A673 (cell line): ENCODE results near the gene CPNE5. TPM values are rescaled to one million over a fixed set of nuclear protein-coding genes. Genes with fewer than 3 reads are reported as not detected.

Experiments used
- BruUV-seq: library from RNA; stranded (reverse); fragments of 400-500 nt; replicated peaks from 2 replicates; lab custom pipeline; 2021; lab: Mats Ljungman, UMichigan
- CTCF ChIA-PET: fragments of 300-600 bp; sonication (Branson Sonifier 250); formaldehyde crosslinking; loops from one replicate; lab custom pipeline; 2022; ENCODE audit warnings: antibody characterized with exemption; lab: Charles Lee
- POLR2A ChIA-PET: fragments of 300-600 bp; sonication (Branson Sonifier 250); formaldehyde crosslinking; loops from one replicate; lab custom pipeline; 2022; ENCODE audit warnings: antibody characterized with exemption; ENCODE audit not compliant: low non-redundant PET; lab: Charles Lee
- DNase-seq: peaks from one replicate; pipeline ENCODE4 v3.0.0-alpha.2; 2015; ENCODE audit warnings: low spot score
- H3K27ac ChIP-seq: fragments of 200-600 bp; sonication (generic); 2 replicates; pipeline ENCODE4 v1.5.1; 2016; ENCODE audit warnings: mixed run types, low read depth, mild to moderate bottlenecking, mixed read lengths, antibody characterized with exemption, low read length; ENCODE audit not compliant: poor library complexity, severe bottlenecking
- H3K27me3 ChIP-seq: fragments of 200-600 bp; sonication (generic); replicated peaks from 2 replicates; pipeline ENCODE4 v1.6.1; 2017; ENCODE audit warnings: mixed run types, low read depth, mild to moderate bottlenecking, mixed read lengths, antibody characterized with exemption, low read length; ENCODE audit not compliant: insufficient read depth, poor library complexity
- H3K36me3 ChIP-seq: fragments of 200-600 bp; sonication (generic); 2 replicates; pipeline ENCODE4 v1.6.1; 2016; ENCODE audit warnings: mixed run types, mild to moderate bottlenecking, mixed read lengths, antibody characterized with exemption, low read length; ENCODE audit not compliant: insufficient read depth, poor library complexity, severe bottlenecking
- H3K4me1 ChIP-seq: fragments of 200-600 bp; sonication (generic); 2 replicates; pipeline ENCODE4 v1.6.1; 2017; ENCODE audit warnings: mixed run types, mild to moderate bottlenecking, mixed read lengths, antibody characterized with exemption, low read length; ENCODE audit not compliant: insufficient read depth, poor library complexity, severe bottlenecking
- H3K4me3 ChIP-seq: fragments of 200-600 bp; sonication (generic); 2 replicates; pipeline ENCODE4 v1.5.1; 2016; ENCODE audit warnings: low read depth, mixed run types, mild to moderate bottlenecking, mixed read lengths, low read length; ENCODE audit not compliant: poor library complexity, severe bottlenecking
- H3K9me3 ChIP-seq: fragments of 200-600 bp; sonication (generic); 2 replicates; pipeline ENCODE4 v1.6.1; 2016; ENCODE audit warnings: mixed run types, low read depth, mild to moderate bottlenecking, mixed read lengths, antibody characterized with exemption, low read length; ENCODE audit not compliant: poor library complexity, severe bottlenecking
- EZH2 ChIP-seq: fragments of 200-600 bp; sonication (generic); IDR thresholded peaks from 2 replicates; pipeline ENCODE4 v1.6.1; 2017; ENCODE audit warnings: borderline replicate concordance, low read depth, mild to moderate bottlenecking, mixed read lengths, antibody characterized with exemption, low read length; ENCODE audit not compliant: poor library complexity, severe bottlenecking
- intact Hi-C: fragments of 100-400 bp; cut with micrococcal nuclease; formaldehyde crosslinking; loops from one replicate; pipeline ENCODE4 v1.10.0; 2022; ENCODE audit not compliant: unreplicated experiment
- total RNA-seq: library from RNA; stranded (reverse); gene quantifications from 2 replicates; pipeline ENCODE4 v1.2.3, GENCODE V29; 2021
- TF ChIP-seq, protein P1 (sequence below): fragments of 300-800, 200-600 bp; sonication (generic); conservative IDR thresholded peaks from 2 replicates; pipeline ENCODE4 v1.5.1; 2017; ENCODE audit warnings: low read depth, mild to moderate bottlenecking, antibody characterized with exemption, low read length, moderate library complexity, mixed read lengths

CPNE5 gene
- total RNA-seq, 1 experiment from 2014 or later = 0.13 TPM

DNA sequence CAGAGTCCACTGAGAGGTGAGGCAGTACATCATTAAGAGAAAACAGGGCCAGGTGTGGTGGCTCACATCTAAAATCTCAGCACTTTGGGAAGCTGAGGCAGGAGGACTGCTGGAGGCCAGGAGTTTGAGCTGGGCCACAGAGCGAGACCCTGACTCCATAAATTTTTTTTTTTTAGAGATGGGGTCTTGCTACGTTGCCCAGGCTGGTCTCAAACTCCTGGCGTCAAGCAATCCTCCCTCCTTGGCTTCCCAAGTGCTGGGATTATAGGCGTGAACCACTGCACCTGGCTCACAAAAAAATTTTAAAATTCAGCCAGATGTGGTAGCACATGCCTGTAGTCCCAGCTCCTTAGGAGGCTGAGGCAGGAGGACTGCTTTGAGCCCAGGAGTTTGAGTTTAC is 18.1 kb upstream of the CPNE5 start:
- H3K4me3 ChIP-seq = no peak overlapping the region
- no peak for DNase-seq
- ChIA-PET POLR2A (no interaction called here), CTCF (no interaction called here)
- H3K4me1 ChIP-seq = peaks cover 14% of the 10 kb centered on the region
- H3K27ac ChIP-seq = no peak overlapping the region
- H3K36me3 ChIP-seq = peaks cover 36% of the 10 kb centered on the region
- no TSS peak for BruUV-seq
- no peak for TF ChIP-seq EZH2
- TF ChIP-seq, protein P1, sequence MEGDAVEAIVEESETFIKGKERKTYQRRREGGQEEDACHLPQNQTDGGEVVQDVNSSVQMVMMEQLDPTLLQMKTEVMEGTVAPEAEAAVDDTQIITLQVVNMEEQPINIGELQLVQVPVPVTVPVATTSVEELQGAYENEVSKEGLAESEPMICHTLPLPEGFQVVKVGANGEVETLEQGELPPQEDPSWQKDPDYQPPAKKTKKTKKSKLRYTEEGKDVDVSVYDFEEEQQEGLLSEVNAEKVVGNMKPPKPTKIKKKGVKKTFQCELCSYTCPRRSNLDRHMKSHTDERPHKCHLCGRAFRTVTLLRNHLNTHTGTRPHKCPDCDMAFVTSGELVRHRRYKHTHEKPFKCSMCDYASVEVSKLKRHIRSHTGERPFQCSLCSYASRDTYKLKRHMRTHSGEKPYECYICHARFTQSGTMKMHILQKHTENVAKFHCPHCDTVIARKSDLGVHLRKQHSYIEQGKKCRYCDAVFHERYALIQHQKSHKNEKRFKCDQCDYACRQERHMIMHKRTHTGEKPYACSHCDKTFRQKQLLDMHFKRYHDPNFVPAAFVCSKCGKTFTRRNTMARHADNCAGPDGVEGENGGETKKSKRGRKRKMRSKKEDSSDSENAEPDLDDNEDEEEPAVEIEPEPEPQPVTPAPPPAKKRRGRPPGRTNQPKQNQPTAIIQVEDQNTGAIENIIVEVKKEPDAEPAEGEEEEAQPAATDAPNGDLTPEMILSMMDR = no peak
- no peaks in the 10 kb centered on the region for H3K9me3 ChIP-seq
- H3K27me3 ChIP-seq = no peaks in the 10 kb centered on the region
- intact Hi-C loops = no loop called here

DNA sequence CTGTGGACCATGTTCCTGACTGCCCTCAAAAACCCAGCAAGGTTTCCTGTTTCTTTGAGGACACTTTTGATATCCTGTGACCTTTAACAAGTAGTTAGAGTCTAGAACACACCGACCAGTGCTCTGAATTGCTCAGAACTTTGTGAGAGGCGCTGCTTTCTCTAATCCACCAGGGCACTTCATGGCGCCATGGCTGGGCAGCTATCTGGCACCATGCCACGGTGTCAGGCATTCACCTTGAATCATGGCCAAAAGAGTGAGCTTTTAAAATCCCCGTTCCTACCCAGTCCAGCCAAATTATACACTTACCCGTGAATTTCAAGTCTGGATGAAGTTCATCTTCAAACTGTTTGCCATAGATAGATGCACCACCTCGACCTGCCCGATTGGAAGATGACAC is 17.0 kb upstream of the CPNE5 start:
- DNase-seq = no peak
- Histone ChIP-seq H3K27ac (no peak overlapping the region), H3K4me1 (peaks cover 14% of the 10 kb centered on the region), H3K4me3 (no peak overlapping the region), H3K27me3 (no peaks in the 10 kb centered on the region), H3K36me3 (peaks cover 36% of the 10 kb centered on the region), H3K9me3 (no peaks in the 10 kb centered on the region)
- no peak for TF ChIP-seq EZH2
- ChIA-PET POLR2A (no interaction called here), CTCF (no interaction called here)
- no TSS peak for BruUV-seq
- intact Hi-C loops = no loop called here

DNA sequence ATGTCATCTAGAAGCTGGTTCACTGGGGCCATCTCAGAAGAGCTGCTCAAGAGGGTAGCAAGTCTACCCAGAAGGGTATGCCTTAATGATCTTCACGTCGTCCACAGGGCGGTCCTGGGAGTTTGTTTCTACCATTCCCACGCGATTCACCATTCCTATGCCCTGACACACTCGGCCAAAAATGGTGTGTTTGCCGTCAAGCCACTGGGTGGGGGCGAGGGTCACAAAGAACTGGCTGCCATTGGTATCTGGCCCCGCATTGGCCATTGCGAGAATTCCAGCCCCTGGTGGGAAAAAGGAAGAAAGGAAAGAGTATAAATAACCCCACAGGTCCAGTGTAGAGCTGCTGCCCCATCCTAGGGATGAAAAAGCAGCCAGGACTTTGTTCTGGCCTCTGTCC is 16.5 kb upstream of the CPNE5 start:
- Histone ChIP-seq H3K27ac (no peak overlapping the region), H3K4me3 (no peak overlapping the region), H3K4me1 (peaks cover 14% of the 10 kb centered on the region), H3K36me3 (peaks cover 37% of the 10 kb centered on the region), H3K9me3 (no peaks in the 10 kb centered on the region), H3K27me3 (no peaks in the 10 kb centered on the region)
- BruUV-seq = no TSS peak
- intact Hi-C loops = no loop called here
- POLR2A ChIA-PET = no interaction called here
- CTCF ChIA-PET = no interaction called here
- no peak for DNase-seq
- TF ChIP-seq, protein P1 = no peak
- TF ChIP-seq EZH2 = no peak

DNA sequence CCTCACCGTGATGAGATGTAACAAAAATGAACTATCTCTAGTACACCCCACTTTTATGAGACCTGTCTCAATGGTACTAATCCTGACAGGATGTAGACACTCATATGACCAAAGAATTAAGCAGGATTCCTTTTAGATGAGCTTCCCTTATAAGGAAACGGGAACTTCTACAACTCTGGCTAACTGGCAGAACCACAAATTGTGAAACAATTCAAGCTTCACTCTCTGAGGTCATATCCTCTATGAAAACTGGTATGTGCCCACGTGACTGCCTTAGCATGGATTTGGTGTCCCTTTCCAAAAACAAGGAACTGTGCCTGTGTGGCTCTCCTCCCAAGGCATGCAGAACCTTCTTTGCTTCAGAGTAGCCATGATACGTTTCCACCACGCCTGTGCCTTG is 14.1 kb upstream of the CPNE5 start:
- Histone ChIP-seq H3K4me3 (no peak overlapping the region), H3K27ac (peak overlapping the region; percentile 89), H3K27me3 (no peaks in the 10 kb centered on the region), H3K36me3 (peaks cover 41% of the 10 kb centered on the region), H3K9me3 (no peaks in the 10 kb centered on the region), H3K4me1 (peaks cover 14% of the 10 kb centered on the region)
- intact Hi-C loops = no loop called here
- peak; percentile 73 for DNase-seq
- CTCF ChIA-PET = interaction anchor here (1.2 kb wide), 1 partner anchor 87 kb away, joined by 3 read pairs; no protein-coding TSS in a partner anchor
- no TSS peak for BruUV-seq
- TF ChIP-seq, protein P1 = no peak
- TF ChIP-seq EZH2 = no peak
- POLR2A ChIA-PET = no interaction called here
